Measurements from ENCODE around the gene SLC2A4.

Gene SLC2A4

DNA sequence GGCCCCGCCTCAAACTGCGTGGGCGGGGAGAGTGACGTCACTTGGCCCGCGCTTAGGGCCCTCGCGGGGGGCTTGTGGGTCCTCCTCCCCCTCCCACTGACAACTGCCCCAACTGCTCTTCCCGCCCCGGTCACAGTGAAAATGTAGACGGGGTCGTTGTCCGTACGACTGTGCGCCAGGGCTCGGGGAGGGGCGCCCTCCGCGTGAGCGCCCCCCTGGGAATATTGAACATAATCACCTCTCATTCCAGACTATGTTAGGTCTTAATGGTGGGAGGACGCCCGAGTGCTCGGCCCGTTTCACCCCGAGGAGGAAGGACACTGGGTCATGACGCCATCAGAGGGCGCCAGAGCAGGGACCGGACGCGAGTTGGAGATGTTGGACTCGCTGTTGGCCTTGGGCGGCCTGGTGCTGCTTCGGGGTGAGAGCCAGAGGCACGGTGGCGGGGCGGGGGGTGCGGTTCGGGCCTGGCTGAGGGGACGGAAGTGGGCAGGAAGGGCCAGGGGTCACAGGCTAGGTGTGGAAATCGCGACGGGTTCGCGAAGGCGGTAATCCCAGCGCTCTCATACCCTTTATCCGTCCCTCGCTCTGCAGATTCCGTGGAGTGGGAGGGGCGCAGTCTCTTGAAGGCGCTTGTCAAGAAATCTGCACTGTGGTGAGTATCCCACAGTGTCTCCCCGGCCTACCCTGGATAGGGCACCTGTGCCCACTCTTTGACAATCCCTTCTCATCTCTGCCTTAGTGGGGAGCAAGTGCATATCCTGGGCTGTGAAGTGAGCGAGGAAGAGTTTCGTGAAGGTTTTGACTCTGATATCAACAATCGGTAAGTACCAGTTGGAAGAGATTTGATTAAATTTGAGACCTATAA lies 29.1 kb upstream of the SLC2A4 start, which contains the start of gene ELP5:
TSS of gene ELP5 (plus strand) at position 40 of the 868 bp plus-strand sequence. CDS start at position 376, 336 bp downstream.
- peak within 1 kb of the TSS; percentile 99 for H3K4me3 ChIP-seq
- peak; percentile 89 to 96 for DNase-seq (ENCODE audit: low spot score in 2 of 2)
- peaks cover 28% of the 10 kb centered on the region for H3K36me3 ChIP-seq (replicated peaks)
- no peaks in the 10 kb centered on the region for H3K9me3 ChIP-seq
- in situ Hi-C loops (cut with MboI; ENCODE audit: low sequenced_read_pairs): no loop called here
- peaks cover 16% of the 10 kb centered on the region for H3K4me1 ChIP-seq
- H3K27me3 ChIP-seq (ENCODE audit: low read depth): no peaks in the 10 kb centered on the region

DNA sequence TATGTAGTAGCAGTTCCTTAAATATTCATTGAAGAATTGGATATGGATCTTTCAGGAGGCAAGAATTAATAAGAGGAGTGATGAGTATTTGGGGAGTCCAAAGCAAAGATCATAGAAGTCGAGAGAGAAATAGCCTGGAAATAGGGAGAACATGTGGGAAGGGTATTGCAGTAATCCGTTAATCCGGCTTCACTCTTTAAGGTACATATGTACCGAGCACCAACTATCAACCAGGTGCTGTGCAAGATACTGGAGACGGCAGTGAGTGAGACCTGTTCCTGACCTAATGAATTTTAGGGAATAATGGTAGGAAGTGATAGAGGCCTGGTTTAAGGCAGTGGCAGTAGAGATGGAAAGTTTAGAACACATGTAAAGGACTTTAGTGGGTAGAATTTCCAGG lies 28.4 kb upstream of the SLC2A4 start:
- H3K4me1 ChIP-seq: peaks cover 16% of the 10 kb centered on the region
- in situ Hi-C loops (cut with MboI; ENCODE audit: low sequenced_read_pairs): no loop called here
- no peak for DNase-seq (ENCODE audit: low spot score in 2 of 2)
- peak overlapping the region; percentile 99 for H3K4me3 ChIP-seq
- H3K27me3 ChIP-seq (ENCODE audit: low read depth): no peaks in the 10 kb centered on the region
- H3K9me3 ChIP-seq: no peaks in the 10 kb centered on the region
- H3K36me3 ChIP-seq (replicated peaks): peaks cover 35% of the 10 kb centered on the region

DNA sequence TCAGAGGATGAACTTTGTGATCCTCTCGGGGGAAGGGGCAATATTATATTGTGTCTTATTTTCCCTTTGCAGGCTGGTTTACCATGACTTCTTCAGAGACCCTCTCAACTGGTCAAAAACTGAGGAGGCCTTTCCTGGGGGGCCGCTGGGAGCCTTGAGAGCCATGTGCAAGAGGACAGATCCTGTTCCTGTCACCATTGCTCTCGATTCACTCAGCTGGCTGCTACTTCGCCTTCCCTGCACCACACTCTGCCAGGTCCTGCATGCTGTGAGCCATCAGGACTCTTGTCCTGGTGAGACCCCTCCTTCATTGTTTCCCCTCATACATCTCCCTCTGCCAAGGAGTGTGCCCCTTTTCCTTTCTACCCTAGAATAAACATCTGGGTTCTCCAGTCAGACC lies 27.0 kb upstream of the SLC2A4 start:
- no peak for DNase-seq (ENCODE audit: low spot score in 2 of 2)
- Histone ChIP-seq H3K4me3 (no peak overlapping the region), H3K36me3 (replicated peaks) (peaks cover 46% of the 10 kb centered on the region), H3K9me3 (no peaks in the 10 kb centered on the region), H3K4me1 (peaks cover 15% of the 10 kb centered on the region), H3K27me3 (ENCODE audit: low read depth) (no peaks in the 10 kb centered on the region)
- in situ Hi-C loops (cut with MboI; ENCODE audit: low sequenced_read_pairs): no loop called here

DNA sequence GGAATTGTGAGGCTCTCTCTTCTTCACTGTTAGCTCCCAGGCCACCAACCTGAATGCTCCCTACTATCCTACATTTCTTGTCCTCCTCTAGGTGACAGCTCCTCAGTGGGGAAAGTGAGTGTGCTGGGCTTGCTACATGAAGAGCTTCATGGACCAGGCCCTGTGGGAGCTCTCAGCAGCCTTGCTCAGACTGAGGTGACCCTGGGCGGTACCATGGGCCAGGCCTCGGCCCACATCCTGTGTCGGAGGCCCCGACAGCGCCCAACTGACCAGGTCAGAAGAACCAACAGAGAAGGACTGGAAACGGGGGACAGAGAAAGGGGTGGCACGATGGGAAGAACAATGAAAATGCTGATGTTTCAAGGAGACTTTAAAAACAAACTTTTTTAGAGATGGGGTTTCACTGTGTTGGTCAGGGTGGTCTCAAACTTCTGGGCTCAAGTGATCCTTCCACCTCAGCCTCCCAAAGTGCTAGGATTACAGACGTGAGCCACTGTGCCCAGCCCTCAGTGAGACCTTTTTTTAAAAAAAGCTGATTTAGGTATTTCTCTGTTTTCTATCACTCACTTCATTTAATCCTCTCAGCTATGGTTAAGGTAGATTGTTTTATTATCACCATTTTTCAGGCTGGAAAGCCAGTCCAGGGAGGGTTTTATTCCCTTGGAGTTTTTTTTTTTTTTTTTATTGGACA lies 24.6 kb upstream of the SLC2A4 start:
- H3K4me1 ChIP-seq: peaks cover 7% of the 10 kb centered on the region; the same call in 1 of the 2 replicates
- in situ Hi-C loops (cut with MboI; ENCODE audit: low sequenced_read_pairs): no loop called here
- no peak for DNase-seq (ENCODE audit: low spot score in 2 of 2)
- no peaks in the 10 kb centered on the region for H3K9me3 ChIP-seq
- peaks cover 53% of the 10 kb centered on the region for H3K36me3 ChIP-seq (replicated peaks)
- H3K4me3 ChIP-seq: no peak overlapping the region
- no peaks in the 10 kb centered on the region for H3K27me3 ChIP-seq (ENCODE audit: low read depth)

DNA sequence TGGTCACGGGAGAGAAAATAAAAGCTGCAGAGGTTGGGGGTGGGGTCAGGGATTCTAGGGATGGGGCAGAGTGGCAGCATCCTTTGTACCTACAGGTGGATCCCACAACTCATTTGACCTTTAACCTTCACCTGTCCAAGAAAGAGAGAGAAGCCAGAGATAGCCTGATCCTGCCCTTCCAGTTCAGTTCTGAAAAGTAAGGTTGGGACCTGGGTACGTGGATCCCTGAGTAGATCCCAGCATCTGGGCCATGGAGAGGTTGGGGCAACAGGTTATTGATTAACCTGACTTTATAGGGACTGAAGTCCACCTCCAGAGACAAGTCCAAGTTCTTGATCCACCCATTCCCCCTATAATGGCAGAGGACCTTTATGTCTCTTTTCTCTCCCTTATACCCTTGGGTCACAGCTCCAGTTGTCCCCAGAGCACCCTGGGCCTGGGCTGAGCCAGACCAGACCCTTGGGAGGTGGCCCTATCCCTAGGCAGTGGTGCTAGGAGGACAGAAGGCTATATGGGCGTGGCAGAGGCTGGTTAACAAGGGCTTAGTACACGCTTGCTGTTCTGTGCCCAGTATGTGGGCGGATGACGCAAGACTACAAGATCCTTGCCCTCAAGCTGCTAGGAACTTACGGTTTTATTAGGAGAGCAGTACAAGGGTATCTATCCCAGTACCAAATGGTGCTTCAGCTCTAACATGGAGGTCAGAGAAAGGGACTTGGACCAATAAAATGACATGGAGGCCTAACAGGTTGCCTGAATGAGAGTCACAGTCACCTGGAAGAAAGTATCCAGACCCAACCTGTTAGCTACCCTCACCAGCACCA lies 22.6 kb upstream of the SLC2A4 start:
- Histone ChIP-seq H3K4me3 (no peak overlapping the region), H3K4me1 (peaks cover 12% of the 10 kb centered on the region), H3K36me3 (replicated peaks) (peaks cover 50% of the 10 kb centered on the region), H3K27me3 (ENCODE audit: low read depth) (no peaks in the 10 kb centered on the region), H3K9me3 (no peaks in the 10 kb centered on the region)
- in situ Hi-C loops (cut with MboI; ENCODE audit: low sequenced_read_pairs): no loop called here
- DNase-seq (ENCODE audit: low spot score in 2 of 2): no peak

DNA sequence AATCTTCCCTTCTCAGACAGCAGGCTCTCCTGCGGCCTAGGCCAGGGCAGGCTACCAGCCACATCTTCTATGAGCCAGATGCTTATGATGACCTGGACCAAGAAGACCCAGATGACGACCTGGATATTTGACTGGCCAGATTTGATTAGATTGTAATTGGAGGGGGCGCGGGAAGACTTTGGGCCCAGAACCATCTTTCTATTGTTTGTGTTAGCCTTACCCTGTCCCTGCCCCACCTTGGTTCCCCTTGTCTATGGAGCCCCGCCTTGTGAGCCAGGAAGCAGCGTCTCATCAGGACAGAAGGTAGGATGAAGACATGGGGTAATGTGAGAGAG lies 22.0 kb upstream of the SLC2A4 start:
- Histone ChIP-seq H3K9me3 (no peaks in the 10 kb centered on the region), H3K4me3 (no peak overlapping the region), H3K4me1 (peaks cover 17% of the 10 kb centered on the region), H3K27me3 (ENCODE audit: low read depth) (no peaks in the 10 kb centered on the region), H3K36me3 (replicated peaks) (peaks cover 44% of the 10 kb centered on the region)
- in situ Hi-C loops (cut with MboI; ENCODE audit: low sequenced_read_pairs): no loop called here
- no peak for DNase-seq (ENCODE audit: low spot score in 2 of 2)

DNA sequence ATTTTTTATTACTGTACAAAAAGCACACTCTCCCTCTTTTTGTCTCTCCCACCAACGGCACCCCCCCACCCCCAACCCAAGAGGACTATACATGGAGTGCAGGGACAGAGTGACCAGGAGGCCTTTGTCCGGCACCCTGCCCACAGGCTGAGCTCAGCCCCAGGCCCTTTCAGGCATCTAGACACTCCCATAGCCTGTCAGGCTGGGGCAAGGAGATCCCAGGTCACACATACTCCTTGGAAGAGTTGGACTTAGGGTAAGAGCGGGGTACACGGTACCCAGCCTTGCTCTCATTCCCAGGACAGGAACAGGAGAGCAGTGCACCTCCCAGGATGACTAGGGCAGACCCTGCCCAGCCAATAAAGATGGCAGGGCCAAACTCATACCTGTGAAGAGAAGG lies 21.4 kb upstream of the SLC2A4 start:
- peaks cover 43% of the 10 kb centered on the region for H3K36me3 ChIP-seq (replicated peaks)
- H3K4me1 ChIP-seq: peaks cover 22% of the 10 kb centered on the region
- no peaks in the 10 kb centered on the region for H3K27me3 ChIP-seq (ENCODE audit: low read depth)
- H3K9me3 ChIP-seq: no peaks in the 10 kb centered on the region
- in situ Hi-C loops (cut with MboI; ENCODE audit: low sequenced_read_pairs): no loop called here
- H3K4me3 ChIP-seq: no peak overlapping the region
- no peak for DNase-seq (ENCODE audit: low spot score in 2 of 2)

DNA sequence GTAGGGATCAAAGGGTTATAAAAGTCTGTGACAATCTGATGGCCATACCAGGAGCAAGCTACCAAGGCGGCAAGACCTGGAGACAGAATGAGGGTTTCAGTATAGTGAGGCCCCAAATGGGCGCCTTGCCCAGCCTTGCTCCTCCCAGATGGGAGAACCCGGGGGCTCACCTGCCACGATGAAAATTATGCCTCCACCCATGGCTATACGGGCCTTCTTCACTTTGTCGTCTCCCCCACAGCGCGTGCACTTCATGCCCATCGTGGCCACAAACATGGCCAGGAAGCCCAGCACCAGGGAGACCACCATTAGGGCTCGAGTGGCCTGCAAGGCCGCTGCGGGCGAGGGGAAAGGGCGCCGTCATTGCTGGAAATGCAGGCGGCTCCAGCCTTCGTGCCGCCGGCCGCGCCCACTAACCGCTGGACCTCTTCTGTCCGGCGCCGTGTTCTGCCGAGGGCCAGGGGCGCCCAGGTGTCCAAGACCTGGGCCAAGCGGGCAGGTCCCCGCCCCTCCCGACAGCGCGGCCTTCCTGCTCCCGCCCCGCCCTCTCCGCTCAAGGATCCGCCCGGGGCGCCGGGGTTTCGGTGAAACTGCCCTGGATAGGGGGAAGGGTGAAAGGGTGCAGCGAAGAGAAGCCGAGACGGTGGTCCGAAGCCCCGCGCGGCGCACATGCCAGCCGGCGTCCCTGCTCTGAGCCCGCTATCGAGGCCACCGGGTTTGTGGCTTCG lies 20.7 kb upstream of the SLC2A4 start:
- H3K36me3 ChIP-seq (replicated peaks): peaks cover 43% of the 10 kb centered on the region
- no peak for DNase-seq (ENCODE audit: low spot score in 2 of 2)
- H3K4me1 ChIP-seq: peaks cover 26% of the 10 kb centered on the region
- H3K9me3 ChIP-seq: no peaks in the 10 kb centered on the region
- in situ Hi-C loops (cut with MboI; ENCODE audit: low sequenced_read_pairs): no loop called here
- no peak overlapping the region for H3K4me3 ChIP-seq
- no peaks in the 10 kb centered on the region for H3K27me3 ChIP-seq (ENCODE audit: low read depth)

DNA sequence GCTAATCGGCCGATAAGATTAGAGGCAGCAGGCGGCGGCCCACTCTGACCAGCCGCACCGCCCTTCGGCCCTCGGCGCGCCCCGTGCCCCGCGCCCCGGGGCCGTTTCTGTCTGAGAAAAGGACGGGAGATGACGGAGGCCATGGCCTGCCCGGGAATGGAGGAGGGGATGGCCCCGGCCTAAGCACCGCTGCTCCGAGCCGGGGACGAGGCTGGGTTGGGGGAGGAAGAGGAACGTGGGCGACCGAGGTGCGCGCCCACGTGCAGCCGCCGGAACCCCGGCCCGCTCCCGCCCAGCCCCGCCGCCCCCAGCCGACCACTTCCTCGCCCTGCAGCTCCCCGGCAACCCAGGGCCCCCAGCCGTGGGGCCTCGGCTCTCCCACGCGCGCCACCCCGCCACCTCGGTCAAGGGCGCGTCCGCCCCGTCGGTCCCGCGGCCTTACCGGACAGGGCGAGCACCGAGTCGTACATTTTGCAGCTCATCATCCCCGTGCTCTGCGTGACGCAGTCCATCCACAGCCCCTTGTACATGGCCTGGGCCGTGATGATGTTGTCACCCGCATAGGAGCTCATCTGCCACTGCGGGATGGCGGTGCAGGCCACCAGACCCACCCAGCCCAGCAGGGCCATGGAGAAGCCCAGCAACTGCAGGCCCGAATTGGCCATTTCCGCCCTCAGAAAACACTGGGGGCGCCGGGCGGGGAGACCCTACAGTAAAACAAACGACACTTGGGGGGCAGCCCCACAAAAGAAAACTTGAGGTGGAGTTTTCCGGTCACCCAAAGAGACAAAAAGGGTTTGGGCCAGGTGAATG lies 19.9 kb upstream of the SLC2A4 start:
- H3K4me1 ChIP-seq: peaks cover 29% of the 10 kb centered on the region
- no peaks in the 10 kb centered on the region for H3K9me3 ChIP-seq
- peaks cover 35% of the 10 kb centered on the region for H3K36me3 ChIP-seq (replicated peaks)
- no peaks in the 10 kb centered on the region for H3K27me3 ChIP-seq (ENCODE audit: low read depth)
- in situ Hi-C loops (cut with MboI; ENCODE audit: low sequenced_read_pairs): no loop called here
- DNase-seq (ENCODE audit: low spot score in 2 of 2): no peak
- H3K4me3 ChIP-seq: no peak overlapping the region

DNA sequence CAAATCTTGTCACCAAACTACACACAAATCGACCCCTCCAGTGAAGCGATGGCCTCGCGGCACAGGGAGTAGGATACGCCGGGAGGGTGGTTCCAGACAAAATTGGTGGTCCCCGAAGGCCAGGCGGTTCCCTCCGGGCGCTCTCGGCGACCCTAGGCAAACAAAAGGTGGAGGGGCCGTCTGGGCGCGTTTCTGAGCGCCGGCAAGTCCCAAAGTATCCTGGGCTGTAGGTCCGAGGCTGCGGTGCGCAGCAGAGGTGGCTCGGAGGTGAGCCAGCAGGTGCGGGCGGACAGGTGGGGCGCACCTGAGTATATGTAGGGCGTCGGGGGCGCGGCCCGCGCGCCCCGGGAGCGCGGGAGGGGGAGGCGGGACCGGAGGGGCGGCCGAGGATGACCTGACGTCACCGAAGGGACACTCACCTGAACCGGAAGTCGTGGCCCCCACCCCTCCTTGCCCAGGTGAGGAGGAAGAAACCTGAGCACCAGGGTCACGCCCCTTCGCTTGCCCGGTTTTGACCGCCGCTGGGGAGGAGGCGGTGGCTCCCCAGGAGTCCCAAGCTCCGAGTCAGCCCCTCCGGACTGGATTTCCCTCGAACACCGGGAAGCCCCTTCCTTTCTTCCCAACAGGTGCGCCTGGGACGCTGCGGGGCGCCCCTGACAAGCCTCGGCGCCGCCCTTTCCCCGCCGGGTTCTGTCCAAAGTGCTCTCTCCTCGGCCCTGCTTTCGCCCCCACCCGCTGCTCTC lies 19.2 kb upstream of the SLC2A4 start, which contains the start of gene CLDN7:
TSS of gene CLDN7 (minus strand) at position 287 of the 743 bp plus-strand sequence. CDS start 435 bp downstream, outside the sequence.
- in situ Hi-C loops (cut with MboI; ENCODE audit: low sequenced_read_pairs): no loop called here
- peaks cover 28% of the 10 kb centered on the region for H3K36me3 ChIP-seq (replicated peaks)
- no peak within 1 kb of the TSS for H3K4me3 ChIP-seq
- no peak for DNase-seq (ENCODE audit: low spot score in 2 of 2)
- peaks cover 29% of the 10 kb centered on the region for H3K4me1 ChIP-seq
- no peaks in the 10 kb centered on the region for H3K9me3 ChIP-seq
- H3K27me3 ChIP-seq (ENCODE audit: low read depth): no peaks in the 10 kb centered on the region

DNA sequence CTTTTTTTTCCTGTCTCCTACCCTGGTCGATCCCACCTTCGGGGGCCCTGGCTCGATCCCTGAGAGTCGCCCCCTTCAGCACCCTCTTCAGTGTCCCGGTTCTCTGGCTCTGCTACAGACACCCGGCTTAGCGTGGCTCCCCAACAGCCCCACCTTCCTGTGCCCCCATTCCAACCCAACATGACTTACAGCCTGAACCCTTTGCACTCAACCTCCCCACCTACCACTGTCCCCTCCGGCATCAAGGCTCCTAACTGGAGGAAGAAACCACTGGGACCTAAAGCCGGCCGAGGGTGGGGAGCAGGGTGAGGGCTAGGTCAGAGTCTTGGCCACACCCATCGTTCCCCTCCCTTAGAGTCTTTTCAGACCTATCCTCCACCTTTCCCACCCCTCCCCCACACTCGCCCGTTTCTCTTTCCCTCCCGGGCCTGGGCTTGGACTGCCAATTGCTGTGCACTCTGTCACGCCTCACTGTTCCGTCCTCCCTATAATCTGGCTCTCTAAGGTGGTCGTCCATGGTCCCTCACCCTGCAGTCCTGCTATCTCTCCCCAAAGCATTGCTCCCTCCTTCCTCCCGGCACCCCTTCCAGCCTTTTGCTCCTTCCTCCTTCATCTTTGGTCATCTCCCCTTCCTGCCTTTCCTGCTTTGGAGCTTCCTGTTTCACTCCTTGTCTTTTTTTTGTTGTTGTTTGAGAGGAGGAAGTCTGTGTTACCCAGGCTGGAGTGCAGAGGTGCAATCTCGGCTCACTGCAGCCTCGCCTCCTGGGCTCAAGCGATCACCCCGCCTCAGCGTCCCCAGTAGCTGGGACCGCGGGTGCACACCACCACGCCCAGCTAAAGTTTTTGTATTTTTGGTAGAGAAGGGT lies 18.4 kb upstream of the SLC2A4 start:
- Histone ChIP-seq H3K4me1 (peaks cover 29% of the 10 kb centered on the region), H3K4me3 (no peak overlapping the region), H3K27me3 (ENCODE audit: low read depth) (no peaks in the 10 kb centered on the region), H3K9me3 (no peaks in the 10 kb centered on the region), H3K36me3 (replicated peaks) (peaks cover 21% of the 10 kb centered on the region)
- in situ Hi-C loops (cut with MboI; ENCODE audit: low sequenced_read_pairs): no loop called here
- DNase-seq (ENCODE audit: low spot score in 2 of 2): peak; percentile 46 to 82

Measured in HAP-1 (cell line).